Measurements from ENCODE around the gene MINDY1.

MINDY1 gene, protein sequence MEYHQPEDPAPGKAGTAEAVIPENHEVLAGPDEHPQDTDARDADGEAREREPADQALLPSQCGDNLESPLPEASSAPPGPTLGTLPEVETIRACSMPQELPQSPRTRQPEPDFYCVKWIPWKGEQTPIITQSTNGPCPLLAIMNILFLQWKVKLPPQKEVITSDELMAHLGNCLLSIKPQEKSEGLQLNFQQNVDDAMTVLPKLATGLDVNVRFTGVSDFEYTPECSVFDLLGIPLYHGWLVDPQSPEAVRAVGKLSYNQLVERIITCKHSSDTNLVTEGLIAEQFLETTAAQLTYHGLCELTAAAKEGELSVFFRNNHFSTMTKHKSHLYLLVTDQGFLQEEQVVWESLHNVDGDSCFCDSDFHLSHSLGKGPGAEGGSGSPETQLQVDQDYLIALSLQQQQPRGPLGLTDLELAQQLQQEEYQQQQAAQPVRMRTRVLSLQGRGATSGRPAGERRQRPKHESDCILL

DNA sequence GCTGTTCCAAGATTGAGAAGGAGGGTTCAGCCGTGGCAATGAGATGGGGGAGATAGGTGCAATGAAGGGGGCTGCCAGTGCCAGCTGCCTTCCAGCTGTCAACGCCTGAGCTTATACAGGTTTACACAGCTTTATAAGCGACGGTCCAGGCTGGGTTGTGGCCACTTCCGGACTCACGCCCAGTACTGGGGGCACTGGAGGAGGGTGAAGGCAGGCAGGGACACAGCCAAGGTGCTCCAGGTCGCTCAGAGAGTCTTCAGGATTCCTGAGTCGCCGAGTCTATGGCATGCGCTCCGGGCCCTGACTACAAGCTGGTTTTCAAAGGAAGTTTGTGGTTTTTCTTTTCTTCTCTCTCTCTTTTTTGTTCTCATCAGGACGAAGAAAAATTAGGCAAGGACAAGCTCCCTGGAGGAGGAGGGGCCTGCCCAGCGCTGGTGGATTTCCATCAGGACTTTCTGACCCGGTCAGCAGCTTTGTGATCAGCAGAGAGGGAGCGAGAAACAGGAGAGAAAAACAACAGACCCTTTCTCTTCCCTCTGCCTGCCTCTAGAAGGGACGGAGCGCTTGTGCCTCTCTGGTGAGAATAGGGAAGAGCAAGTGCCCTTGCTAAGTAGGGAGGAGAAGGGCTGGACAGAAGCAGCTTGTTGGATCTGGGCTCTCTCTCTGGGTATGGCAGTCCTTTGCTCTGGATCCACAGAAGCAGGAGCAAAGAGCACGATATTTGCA lies at the start of gene MINDY1:
TSS of gene MINDY1 (minus strand) at position 576 of the 726 bp plus-strand sequence. CDS start 4,285 bp downstream, outside the sequence.
- peak; percentile 97 for DNase-seq (ENCODE audit: low spot score)

DNA sequence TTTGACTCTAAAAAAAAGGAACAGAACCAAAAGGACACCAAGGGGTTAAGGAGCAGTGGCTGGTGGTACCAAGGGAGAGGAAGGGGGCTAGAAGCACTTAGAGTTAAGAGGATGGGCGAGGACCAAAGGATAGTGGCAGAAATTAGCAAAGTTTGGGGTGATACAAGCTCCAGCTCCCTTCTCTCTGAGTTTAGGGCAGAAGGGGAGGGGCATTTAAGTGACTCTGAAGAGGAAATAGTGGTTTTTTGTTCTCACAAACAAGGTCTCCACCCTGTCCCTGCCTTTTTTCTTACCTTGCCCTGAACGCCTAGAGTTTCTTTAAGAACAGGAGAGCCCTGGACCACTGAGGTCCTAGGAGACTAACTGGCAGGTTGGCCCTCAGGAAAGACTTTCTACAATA lies 49.4 kb upstream of the MINDY1 start:
- no peak for DNase-seq (ENCODE audit: low spot score)

DNA sequence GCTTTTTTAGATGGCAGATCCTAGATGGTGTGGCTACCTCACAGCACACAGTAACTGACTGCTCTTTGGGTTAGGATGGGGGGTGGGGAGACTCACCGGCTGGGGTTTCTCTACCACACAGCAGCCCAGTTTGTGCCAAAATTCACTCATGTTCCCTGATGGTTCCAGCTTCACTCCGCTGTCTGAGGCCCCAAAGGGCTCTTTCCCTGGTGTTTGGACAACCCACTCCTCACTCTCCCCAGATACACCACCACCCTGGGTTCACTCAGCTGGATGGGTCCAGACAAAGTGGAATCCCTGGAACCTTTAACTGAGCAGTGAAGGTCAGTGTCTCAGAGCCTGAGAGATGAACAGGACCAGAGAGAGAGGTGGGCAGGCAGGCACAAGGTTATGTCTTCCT lies 48.9 kb upstream of the MINDY1 start:
- DNase-seq (ENCODE audit: low spot score), result no peak

DNA sequence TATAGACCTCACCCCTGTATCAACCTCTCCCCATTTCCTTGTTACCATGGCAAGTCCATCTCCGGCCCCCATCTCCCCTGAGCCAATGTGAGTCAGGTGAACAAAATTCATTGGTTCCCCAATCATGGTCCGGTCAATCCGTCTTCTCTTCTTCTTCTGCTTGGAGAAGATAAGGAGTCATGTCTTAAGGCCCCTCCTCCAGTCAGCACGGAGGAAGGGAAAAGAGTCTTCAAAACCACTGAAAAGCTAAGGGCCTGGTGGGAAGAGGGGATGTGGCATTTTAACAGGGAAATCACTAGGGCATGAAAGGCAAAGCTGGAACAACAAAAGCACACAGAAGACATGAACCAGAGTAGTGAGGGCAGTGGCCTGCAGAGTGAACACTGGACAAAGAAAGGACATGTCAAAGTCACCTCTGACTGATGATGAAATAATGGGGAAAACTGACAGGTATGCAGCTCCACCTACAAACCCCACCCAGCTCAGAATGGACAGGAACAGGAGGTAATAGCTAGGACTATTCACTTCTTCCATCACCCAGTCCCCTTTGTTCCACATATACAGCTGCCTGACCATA lies 48.4 kb upstream of the MINDY1 start:
- no peak for DNase-seq (ENCODE audit: low spot score)

DNA sequence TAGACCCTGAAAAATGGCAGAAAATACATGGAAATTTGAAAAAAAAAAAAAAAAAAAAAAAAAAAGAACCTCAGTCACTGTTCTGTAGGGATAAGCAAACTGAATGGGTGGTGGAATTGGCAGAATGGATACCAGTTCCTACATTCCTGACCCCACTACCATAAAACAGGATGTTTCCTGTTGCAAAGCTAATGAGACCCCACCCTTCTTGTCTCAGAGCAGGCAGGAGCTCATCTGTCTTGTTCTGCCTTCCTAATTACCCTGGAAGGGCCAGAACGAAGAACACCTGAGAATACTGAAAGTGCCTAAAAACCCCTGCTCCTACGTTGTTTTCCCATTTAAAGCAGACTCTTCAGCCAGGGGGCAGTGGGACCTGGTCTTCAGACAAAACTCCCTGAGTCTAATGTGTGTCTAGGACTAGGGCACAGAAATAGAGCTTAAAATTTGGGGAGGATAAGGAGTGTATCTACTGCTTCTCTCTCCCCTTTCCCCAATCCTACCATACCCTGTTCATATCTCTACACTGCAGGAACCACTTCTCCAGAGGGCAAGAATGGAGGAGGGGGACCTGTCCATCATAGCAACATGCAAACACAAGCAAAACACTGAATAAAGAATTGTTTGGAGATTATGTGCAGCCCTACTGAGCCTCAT lies 44.8 kb upstream of the MINDY1 start:
- no peak for DNase-seq (ENCODE audit: low spot score)

DNA sequence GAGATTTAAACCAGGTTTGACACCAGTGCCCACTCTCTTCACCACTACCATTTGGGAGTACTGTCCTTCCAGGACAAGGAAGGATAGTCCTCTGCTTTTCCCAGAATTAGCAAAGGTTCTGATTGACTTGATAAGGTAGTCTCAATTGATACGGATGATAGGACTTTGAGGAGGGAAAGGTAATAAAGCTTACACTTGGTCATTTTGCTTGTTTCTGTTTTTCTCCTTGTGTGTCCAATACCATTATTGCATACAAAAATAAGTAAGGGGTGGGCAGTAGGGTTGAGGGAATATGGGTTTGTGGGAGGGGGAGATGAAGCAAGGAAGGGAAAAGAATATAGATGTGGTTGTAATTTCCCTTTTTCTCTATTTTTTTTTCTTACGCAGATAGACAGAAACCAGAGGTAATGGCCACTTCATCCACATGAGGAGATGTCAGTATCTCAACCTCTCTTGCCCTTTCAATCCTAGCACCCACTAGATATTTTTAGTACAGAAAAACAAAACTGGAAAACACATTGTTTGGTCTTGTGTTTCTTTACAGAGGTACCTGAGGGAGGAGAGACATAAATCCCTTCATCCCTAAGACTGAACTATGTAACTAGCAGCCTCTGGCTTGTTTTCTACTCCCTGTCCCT lies 43.5 kb upstream of the MINDY1 start:
- DNase-seq (ENCODE audit: low spot score), result no peak

DNA sequence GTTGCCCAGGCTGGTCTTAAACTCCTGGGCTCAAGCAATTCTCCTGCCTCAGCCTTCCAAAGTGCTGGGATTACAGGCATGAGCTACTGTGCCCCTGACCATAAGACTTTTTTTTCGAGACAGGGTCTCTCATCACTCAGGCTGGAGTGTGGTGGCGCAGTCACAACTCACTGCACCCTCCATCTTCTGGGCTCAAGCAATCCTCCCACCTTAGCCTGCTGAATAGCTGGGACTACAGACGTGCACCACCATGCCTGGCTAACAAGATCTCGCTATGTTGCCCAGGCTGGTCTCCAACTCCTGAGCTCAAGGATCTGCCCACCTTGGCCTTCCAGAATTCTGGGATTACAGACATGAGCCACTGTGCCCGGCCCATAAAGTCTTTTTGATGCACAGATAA lies 42.8 kb upstream of the MINDY1 start:
- no peak for DNase-seq (ENCODE audit: low spot score)

DNA sequence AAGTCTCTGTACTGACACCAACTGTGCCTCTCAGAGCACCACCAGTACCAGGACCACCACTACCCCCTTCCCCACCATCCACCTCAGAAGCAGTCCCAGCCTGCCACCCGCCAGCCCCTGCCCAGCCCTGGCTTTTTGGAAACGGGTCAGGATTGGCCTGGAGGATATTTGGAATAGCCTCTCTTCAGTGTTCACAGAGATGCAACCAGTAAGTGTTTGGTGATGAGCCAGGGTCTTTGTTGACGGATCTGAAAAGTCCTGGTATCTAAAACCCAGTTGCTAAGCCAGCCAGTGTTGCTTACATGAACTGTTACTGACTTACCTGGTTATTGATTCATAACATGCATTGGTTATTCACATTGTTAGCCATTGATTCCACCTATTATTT lies 41.9 kb upstream of the MINDY1 start:
- DNase-seq (ENCODE audit: low spot score), result no peak

DNA sequence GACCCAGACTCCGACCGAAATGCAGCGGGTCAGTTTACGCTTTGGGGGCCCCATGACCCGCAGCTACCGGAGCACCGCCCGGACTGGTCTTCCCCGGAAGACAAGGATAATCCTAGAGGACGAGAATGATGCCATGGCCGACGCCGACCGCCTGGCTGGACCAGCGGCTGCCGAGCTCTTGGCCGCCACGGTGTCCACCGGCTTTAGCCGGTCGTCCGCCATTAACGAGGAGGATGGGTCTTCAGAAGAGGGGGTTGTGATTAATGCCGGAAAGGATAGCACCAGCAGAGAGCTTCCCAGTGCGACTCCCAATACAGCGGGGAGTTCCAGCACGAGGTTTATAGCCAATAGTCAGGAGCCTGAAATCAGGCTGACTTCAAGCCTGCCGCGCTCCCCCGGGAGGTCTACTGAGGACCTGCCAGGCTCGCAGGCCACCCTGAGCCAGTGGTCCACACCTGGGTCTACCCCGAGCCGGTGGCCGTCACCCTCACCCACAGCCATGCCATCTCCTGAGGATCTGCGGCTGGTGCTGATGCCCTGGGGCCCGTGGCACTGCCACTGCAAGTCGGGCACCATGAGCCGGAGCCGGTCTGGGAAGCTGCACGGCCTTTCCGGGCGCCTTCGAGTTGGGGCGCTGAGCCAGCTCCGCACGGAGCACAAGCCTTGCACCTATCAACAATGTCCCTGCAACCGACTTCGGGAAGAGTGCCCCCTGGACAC lies 41.4 kb upstream of the MINDY1 start:
- DNase-seq (ENCODE audit: low spot score), result peak; percentile 77

DNA sequence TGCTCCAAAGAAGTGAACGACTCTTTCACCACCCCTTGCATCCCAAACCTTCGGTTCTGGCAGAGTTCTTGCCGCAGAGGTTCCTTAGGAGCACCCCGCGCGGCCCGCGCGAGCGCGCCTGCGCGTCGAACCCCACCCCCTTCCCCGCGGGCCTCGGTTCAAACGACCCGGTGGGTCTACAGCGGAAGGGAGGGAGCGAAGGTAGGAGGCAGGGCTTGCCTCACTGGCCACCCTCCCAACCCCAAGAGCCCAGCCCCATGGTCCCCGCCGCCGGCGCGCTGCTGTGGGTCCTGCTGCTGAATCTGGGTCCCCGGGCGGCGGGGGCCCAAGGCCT lies 40.9 kb upstream of the MINDY1 start, which contains the start of gene C1orf56:
TSS of gene C1orf56 (plus strand) at position 161 of the 334 bp plus-strand sequence. CDS start at position 258, 97 bp downstream.
- peak; percentile 76 for DNase-seq (ENCODE audit: low spot score)

DNA sequence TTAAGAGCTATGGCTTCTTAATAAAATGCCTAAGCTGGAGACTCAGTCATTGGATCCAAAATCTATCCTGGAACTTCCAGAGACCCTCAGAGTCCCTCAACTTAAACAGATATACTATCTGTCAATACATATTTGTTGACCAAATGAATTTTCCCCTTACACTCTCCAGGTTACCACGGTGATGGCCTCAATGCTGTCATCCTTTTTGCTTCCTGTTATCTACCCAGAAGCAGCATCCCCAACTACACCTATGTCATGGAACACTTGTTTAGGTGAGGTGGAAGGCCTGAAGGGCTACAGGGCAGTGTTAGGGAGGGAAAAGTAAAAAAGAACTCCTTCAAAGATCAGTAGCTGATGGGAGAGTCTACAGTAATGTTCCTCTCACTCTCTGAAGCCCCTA lies 36.5 kb upstream of the MINDY1 start:
- DNase-seq (ENCODE audit: low spot score), result no peak

DNA sequence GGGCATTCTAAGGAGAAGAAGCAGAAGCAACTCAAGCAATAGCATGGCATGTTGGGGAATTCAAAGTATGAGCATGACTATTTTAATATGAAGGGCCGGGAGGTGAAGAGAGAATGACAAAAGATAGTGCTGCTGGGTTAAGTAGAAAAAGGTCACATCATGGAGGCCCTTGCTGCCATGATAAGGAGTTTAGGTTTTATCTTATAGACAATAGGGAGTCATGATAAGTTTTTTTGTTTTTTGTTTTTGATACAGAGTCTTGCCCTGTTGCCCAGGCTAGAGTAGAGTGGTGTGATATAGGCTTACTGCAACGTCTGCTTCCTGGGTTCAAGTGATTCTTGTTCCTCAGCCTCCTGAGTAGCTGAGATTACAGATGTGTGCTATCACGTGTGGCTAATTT lies 32.8 kb upstream of the MINDY1 start:
- no peak for DNase-seq (ENCODE audit: low spot score)

DNA sequence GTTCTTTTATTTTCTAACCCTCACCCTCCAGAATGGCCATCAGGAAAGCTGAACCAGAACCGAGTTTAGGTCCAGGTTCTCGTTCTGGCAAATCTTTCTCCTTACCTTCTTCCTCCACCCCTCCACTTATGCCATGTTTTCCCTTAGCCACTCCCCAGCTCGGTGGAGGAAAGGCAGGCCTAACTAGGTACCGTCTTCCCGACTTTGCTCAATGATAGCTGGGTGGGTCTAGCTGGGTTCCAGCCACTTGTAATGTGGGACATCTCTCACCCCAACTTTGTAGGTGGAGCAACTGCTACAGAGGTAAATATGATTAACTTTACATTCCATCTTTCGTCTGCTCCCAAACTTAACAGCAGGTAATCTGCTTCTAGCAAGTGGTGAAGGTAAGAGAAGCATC lies 30.3 kb upstream of the MINDY1 start:
- DNase-seq (ENCODE audit: low spot score), result no peak

DNA sequence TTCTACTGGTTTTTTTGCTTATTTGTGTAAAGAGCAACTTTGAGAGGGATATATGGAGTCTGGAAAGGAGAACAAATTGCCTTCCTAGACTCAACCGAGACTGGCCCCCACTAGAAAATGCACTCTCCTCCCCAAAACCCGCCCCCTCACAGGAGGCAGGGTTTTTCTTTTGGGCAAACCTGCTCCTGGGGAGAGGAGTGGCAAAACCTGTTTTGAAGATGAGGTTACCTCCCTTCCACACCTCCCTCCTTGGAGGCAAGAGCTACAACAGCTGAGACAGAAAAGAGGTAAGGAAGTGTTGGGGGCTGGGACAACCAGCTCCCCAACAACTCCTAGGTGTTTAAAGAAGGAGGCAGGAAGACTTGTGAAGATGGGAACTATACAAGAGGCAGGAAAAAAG lies 29.7 kb upstream of the MINDY1 start, which contains the start of gene BNIPL:
TSS of gene BNIPL (plus strand) at position 231 of the 400 bp plus-strand sequence. CDS start at position 371, 140 bp downstream.
- DNase-seq (ENCODE audit: low spot score), result no peak

DNA sequence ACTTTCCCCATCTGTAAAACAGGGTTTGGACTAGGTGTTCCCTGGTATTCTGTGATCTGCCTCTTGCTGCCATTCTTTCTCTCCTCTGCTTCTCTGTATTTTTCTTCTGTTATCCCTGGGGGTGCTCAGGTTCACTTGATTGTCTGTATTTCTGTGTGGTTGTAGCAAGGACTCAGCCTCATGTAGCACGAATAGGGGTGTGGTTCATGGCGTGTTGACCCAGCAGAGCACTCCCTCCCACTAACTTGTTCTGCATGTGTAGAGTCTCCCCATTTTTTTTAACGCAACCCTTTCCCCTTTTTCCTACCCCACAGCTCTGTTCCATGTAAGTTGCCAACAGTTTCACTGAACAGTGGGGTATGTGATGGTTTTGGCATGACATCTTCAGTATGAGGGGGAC lies 28.5 kb upstream of the MINDY1 start:
- no peak for DNase-seq (ENCODE audit: low spot score)

DNA sequence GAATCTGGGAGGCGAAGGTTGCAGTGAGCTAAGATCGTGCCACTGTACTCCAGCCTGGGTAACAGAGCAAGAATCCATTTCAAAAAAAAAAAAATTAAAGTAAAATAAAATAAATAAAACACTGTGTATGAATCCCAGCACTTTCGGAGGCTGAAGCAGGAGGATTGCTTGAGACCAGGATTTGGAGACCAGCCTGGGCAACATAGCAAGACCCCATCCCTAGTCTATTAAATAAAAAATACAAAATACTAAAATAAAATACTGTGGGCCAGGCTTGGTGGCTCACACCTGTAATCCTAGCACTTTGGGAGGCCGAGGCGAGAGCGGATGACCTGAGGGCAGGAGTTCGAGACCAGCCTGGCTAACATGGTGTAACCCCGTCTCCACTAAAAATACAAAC lies 25.5 kb upstream of the MINDY1 start:
- no peak for DNase-seq (ENCODE audit: low spot score)

DNA sequence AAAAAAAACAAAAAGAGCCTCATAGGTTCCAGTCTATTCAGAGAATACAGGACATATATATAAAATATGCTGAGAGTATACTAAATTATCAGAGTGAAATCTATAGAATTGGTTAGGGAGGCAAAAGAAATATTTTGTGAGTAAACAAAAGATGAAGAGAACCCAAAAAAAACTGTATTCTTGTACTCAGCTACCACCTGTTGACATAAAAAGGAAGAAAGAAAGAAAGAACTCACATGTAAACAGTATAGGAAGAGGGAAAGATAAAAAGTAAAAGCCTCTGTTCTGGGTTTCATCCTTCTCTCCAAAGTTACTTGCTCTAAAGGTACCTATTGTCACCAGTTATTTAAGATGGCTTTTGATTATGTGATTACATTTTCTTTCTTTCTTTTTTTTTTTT lies 19.8 kb upstream of the MINDY1 start:
- DNase-seq (ENCODE audit: low spot score), result no peak

DNA sequence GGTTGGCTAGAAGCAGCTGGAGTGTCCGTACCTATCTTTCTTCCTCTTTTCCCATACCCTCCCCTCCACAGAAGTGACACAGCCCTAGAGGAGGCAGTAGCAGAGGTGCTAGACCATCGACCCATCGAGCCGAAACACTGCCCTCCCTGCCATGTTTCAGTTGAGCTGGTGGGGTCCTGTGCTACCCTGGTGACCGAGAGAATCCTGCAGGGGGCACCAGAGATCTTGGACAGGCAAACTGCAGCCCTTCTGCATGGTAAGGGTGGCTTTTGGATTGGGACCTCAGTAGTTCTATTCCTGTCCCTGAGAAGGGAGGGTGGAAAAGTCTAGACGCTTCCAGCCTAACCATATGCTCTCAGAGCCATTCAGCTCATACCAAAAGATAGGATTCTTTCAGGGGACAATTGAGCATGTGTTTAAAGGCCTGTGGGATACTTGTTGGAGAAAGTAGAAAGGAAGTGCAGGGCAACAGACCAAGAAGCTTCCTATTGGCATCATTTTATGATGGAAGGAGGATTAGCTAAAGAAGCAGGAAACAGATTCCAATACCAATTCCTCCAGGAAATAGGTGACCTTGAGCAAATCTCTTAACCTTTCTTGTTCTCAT lies 17.9 kb upstream of the MINDY1 start:
- DNase-seq (ENCODE audit: low spot score), result peak; percentile 86

DNA sequence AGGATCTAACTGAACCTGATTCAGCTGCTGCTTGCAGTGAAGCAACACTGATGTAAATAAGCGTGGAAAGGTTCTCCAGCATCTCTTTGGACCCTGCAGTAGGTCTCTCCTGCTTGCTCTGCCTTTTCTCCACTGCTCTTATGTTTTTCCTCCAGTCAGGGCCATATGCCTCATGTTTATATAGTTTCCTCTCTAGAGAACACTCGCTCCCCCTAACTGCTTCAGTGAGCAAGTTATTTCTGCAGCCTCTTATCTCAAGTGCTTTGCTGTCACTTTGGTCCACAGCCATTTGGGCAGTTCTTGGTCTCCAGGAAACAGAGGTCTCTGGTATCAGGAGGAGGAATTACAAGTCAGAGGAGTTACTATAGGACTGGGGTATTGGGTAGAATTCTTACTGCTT lies 6.8 kb upstream of the MINDY1 start:
- DNase-seq (ENCODE audit: low spot score), result no peak

DNA sequence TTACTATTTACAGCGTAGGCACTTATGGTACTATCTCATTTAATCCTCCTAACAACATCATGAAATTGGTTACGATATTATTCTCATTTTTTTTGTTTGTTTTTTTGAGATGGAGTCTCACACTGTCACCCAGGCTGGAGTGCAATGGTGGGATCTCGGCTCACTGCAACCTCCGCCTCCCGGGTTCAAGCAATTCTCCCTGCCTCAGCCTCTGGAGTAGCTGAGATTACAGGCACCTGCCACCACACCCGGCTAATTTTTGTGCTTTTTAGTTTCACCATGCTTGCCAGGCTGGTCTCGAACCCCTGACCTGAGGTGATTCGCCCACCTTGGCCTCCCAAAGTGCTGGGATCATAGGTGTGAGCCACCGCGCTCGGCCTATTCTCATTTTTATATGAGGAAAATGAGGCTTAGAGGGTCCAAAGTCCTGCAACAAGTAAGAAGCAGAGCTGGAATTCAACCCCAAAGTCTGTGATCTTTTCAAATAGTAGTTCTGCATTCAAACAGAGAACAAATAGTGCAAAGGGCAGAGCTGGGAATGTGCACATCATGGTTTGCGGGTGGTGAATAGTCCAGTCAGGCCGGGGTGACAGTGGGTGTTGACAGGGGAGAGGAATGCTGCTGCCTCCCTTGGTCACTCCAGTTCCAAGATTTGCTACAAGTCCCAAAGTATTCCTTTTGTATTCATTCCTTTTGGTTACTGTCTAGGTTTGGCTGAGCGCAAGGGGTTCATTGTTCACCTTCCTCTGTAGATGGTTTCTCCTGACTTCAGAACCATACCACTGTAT lies 6.2 kb upstream of the MINDY1 start:
- DNase-seq (ENCODE audit: low spot score), result no peak
